ENCODE results near the gene IL17C. TPM values are rescaled to one million over a fixed set of nuclear protein-coding genes. Genes with fewer than 3 reads are reported as not detected.

IL17C gene
- total and polyA plus RNA-seq, 4 donors, result not detected

DNA sequence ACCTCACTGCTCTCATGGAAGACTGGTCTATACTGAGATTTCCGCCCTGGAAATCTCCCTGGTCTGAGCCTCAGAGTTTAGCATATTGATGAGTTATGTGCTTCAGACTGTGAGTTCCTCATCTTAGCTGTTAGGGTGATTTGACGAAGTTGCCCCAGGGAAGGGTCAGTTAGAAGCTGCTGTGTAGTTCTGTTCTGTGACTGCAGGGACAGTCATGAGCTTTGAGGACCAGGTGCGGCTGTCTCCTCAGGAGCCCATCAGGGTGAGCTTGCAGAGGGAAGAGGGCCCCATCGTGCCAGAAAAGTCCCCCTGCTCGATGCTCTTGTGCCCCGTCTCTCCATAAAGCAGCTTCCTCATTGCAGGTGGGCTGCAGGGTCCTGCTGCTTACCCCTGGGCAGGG is 28.3 kb upstream of the IL17C start:
- Histone ChIP-seq H3K9me3 (ENCODE audit: control insufficient read depth in 4 of 4, low read length in 3 of 4) (no peaks in the 10 kb centered on the region), H3K9ac (ENCODE audit: low read depth in 1 of 2, low read length in 2 of 2) (no peak overlapping the region), H3K27me3 (ENCODE audit: control insufficient read depth in 4 of 4, insufficient read depth in 4 of 4, low read length in 3 of 4) (no peaks in the 10 kb centered on the region), H3K36me3 (ENCODE audit: control insufficient read depth in 4 of 4, insufficient read depth in 3 of 4, low read depth in 1 of 4, low read length in 3 of 4) (peaks cover 4 to 55% (median 19%) of the 10 kb centered on the region in 4 donors), H3K27ac (ENCODE audit: low read depth in 1 of 2, low read length in 2 of 2) (no peak overlapping the region), H3K4me3 (ENCODE audit: low read depth in 1 of 3, low read length in 3 of 3) (no peak overlapping the region), H3K4me1 (ENCODE audit: control insufficient read depth in 4 of 4, insufficient read depth in 4 of 4, low read length in 3 of 4) (peaks cover 0 to 4% (median 3%) of the 10 kb centered on the region in 4 donors)
- WGBS, result 93% methylated on average over 6 of the region's 6 CpGs
- no peak for DNase-seq (ENCODE audit: low spot score)
- TF ChIP-seq REST (IDR thresholded peaks at IDR 0.05), result no peak
- TF ChIP-seq NR2F2 (IDR thresholded peaks at IDR 0.05), result no peak

GRCh38 chr16:88610909-88611812 is 27.2 kb upstream of the IL17C start:
- Histone ChIP-seq H3K9ac (ENCODE audit: low read depth in 1 of 2, low read length in 2 of 2) (no peak overlapping the region), H3K9me3 (ENCODE audit: control insufficient read depth in 4 of 4, low read length in 3 of 4) (no peaks in the 10 kb centered on the region), H3K36me3 (ENCODE audit: control insufficient read depth in 4 of 4, insufficient read depth in 3 of 4, low read depth in 1 of 4, low read length in 3 of 4) (peaks cover 4 to 44% (median 17%) of the 10 kb centered on the region in 4 donors), H3K4me3 (ENCODE audit: low read depth in 1 of 3, low read length in 3 of 3) (no peak overlapping the region), H3K27me3 (ENCODE audit: control insufficient read depth in 4 of 4, insufficient read depth in 4 of 4, low read length in 3 of 4) (no peaks in the 10 kb centered on the region), H3K4me1 (ENCODE audit: control insufficient read depth in 4 of 4, insufficient read depth in 4 of 4, low read length in 3 of 4) (peaks cover 5 to 11% (median 7%) of the 10 kb centered on the region in 4 donors), H3K27ac (ENCODE audit: low read depth in 1 of 2, low read length in 2 of 2) (no peak overlapping the region)
- no peak for DNase-seq (ENCODE audit: low spot score)
- TF ChIP-seq, protein P1, sequence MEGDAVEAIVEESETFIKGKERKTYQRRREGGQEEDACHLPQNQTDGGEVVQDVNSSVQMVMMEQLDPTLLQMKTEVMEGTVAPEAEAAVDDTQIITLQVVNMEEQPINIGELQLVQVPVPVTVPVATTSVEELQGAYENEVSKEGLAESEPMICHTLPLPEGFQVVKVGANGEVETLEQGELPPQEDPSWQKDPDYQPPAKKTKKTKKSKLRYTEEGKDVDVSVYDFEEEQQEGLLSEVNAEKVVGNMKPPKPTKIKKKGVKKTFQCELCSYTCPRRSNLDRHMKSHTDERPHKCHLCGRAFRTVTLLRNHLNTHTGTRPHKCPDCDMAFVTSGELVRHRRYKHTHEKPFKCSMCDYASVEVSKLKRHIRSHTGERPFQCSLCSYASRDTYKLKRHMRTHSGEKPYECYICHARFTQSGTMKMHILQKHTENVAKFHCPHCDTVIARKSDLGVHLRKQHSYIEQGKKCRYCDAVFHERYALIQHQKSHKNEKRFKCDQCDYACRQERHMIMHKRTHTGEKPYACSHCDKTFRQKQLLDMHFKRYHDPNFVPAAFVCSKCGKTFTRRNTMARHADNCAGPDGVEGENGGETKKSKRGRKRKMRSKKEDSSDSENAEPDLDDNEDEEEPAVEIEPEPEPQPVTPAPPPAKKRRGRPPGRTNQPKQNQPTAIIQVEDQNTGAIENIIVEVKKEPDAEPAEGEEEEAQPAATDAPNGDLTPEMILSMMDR (IDR thresholded peaks at IDR 0.05; ENCODE audit: low read depth, low read length, missing input control), result no peak
- TF ChIP-seq ATF3 (IDR thresholded peaks at IDR 0.05) (no peak), FOXA1 (IDR thresholded peaks at IDR 0.05) (no peak), YY1 (IDR thresholded peaks at IDR 0.05) (no peak), GABPA (IDR thresholded peaks at IDR 0.05 in 1 of 2, conservative IDR thresholded peaks at IDR 0.05 in 1 of 2) (no peak), NR2F2 (IDR thresholded peaks at IDR 0.05) (no peak), SP1 (IDR thresholded peaks at IDR 0.05) (no peak), RAD21 (IDR thresholded peaks at IDR 0.05) (no peak), RXRA (IDR thresholded peaks at IDR 0.05) (no peak), MAX (IDR thresholded peaks at IDR 0.05) (no peak), ZBTB33 (IDR thresholded peaks at IDR 0.05) (no peak)
- WGBS, result 95% methylated on average over 49 of the region's 49 CpGs
